Measurements from ENCODE around the gene NCK1. TPM values are rescaled to one million over a fixed set of nuclear protein-coding genes. Genes with fewer than 3 reads are reported as not detected.

Gene NCK1
- total RNA-seq, 4 donors from 2014 or later = 34.9 to 57.7 (median 50.8) TPM

DNA sequence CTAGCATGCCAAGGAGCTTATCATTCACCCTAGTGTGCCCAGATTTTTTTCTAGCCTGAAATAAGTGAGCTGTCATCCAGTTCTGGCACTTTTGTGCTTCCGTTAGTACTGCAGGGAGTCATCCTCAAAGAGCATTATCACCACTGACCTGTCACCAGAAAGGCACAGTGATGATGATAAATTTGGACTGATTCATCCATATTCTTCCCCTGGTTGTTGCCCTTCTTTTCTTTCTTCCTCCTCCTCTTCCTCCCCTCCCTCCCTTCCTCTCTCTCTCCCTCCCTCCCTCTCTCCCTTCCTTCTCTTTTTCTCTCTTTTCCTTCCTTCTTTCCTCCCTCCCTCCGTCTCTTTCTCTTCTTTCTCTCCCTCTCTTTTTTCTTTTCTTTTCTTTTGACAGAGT, 21.8 kb upstream of the NCK1 start:
- ATAC-seq (ENCODE audit: low FRiP score) = no peak
- TF ChIP-seq, protein P1, sequence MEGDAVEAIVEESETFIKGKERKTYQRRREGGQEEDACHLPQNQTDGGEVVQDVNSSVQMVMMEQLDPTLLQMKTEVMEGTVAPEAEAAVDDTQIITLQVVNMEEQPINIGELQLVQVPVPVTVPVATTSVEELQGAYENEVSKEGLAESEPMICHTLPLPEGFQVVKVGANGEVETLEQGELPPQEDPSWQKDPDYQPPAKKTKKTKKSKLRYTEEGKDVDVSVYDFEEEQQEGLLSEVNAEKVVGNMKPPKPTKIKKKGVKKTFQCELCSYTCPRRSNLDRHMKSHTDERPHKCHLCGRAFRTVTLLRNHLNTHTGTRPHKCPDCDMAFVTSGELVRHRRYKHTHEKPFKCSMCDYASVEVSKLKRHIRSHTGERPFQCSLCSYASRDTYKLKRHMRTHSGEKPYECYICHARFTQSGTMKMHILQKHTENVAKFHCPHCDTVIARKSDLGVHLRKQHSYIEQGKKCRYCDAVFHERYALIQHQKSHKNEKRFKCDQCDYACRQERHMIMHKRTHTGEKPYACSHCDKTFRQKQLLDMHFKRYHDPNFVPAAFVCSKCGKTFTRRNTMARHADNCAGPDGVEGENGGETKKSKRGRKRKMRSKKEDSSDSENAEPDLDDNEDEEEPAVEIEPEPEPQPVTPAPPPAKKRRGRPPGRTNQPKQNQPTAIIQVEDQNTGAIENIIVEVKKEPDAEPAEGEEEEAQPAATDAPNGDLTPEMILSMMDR (IDR thresholded peaks at IDR 0.05) = no peak

DNA sequence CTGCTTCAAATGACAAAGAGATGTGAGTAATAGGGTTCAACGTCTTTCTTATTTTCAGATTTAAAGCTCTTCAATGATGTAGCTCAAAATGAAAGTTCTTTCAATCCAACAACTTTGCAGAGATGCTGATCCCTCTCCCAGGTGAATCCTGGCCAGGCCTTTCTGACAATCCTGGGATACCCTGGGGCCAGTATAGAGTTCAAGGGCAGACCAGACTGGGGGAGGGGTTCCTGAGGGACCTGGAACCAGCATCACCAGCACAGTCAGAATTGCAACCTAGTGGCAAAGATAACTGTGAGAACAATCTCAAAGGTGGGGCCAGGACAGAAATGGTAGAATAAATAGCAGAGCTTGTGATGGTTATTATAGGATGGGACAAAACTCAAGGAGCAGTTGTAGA, 19.7 kb upstream of the NCK1 start:
- DNase-seq (ENCODE audit: low spot score) = no peak
- TF ChIP-seq, protein P1 (IDR thresholded peaks at IDR 0.05) = no peak
- ATAC-seq (ENCODE audit: low FRiP score) = no peak

More for the DNA sequence above, 21.8 kb upstream of the NCK1 start:
- no peak for DNase-seq (ENCODE audit: low spot score)

DNA sequence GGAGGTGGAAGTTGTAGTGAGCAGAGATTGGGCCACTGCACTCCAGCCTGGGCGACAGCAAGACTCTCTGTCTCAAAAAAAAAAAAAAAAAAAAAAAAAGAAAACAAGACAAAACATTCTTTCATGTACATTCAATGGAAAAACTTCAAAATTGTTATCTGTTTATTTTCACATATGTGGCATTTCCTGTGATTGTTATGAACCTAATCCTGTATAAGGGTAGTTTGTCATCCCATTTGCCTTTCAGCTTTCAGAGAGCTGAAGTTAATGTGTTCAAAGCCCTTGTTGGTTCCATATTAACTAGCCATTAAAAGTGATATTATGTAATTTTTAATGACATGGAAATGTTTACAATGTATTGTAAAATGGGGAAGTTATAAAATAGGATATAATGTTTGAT, 17.3 kb upstream of the NCK1 start:
- ATAC-seq (ENCODE audit: low FRiP score) = no peak
- TF ChIP-seq, protein P1 (IDR thresholded peaks at IDR 0.05) = no peak
- no peak for DNase-seq (ENCODE audit: low spot score)

DNA sequence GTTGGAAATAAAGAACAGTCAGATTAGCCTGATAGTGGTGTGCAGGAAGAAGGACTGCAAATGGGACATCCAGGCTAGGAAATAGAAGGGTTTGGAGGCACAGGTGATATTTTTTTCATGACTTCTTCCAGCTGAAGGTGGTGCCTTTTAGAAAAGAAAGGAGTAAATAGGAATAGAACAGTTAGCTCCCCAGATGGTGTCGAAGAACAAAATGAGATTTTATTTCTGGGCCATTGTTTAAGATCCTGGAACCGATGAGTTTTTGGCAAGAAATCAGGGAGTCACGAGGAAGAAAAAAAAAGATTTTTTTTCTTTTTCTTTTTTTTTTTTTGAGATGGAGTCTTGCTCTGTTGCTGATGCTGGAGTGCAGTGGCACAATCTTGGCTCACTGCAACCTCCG, 9.8 kb upstream of the NCK1 start:
- TF ChIP-seq, protein P1 (IDR thresholded peaks at IDR 0.05) = no peak
- no peak for ATAC-seq (ENCODE audit: low FRiP score)

DNA sequence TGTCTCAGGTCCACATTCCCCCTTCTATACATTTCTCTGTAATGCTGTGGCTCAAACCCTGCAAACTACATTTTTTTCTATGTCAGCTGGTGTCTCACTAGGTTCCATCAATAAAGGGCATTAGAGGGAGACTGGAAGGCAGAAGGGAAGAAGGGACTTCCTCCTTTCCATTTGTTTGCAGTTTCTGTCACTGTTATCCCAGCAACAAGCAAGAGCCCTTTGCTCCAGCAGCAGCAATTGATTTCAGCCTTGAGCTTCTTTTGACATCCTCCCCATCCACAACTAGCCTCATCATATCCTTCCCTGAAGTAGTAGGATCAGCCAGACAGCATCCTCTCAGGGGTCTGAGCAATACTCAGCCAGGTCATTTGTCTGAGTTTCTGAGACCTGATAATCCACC, 5.3 kb upstream of the NCK1 start:
- no peak for ATAC-seq (ENCODE audit: low FRiP score)

More for the DNA sequence above, 9.8 kb upstream of the NCK1 start:
- no peak for DNase-seq (ENCODE audit: low spot score)

DNA sequence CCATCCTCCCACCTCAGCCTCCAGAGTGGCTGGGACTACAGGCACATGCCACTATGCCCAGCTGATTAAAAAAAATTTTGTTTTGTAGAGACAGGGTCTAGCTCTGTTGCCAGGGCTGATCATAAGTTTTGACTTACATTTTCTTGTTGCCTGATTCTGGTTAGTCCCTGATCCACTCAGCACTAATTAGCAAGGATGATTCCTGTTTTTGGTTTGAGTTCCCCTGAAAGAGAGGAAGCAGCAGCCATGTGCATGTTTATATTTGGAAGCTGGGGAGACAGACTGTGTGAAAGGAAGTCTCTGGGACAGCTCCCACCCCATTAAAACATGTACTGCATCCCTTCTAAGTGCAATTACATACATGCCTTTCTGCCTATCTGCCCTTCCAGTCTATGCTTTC, 3.6 kb upstream of the NCK1 start:
- TF ChIP-seq, protein P1 (IDR thresholded peaks at IDR 0.05) = no peak
- no peak for ATAC-seq (ENCODE audit: low FRiP score)
- no peak for DNase-seq (ENCODE audit: low spot score)

More for the DNA sequence above, 5.3 kb upstream of the NCK1 start:
- TF ChIP-seq, protein P1 (IDR thresholded peaks at IDR 0.05) = no peak
- DNase-seq (ENCODE audit: low spot score) = no peak

DNA sequence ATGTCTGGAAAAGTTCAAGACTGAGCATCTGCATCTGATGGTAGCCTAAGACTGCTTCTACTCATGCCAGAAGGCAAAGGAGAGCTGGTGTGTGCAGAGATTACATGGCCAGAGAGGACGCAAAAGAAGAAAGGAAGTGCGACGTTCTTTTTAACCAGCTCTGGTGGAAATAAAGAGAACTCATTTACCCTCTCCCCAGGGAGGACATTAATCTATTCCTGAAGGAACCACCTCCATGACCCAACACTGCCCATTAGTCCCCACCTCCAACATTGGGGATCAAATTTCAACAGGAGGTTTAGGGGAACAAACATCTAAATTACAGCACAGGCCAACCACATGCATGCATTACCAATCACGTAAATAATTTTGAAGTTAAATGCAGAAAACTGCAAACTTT, 1.5 kb upstream of the NCK1 start:
- TF ChIP-seq, protein P1 (IDR thresholded peaks at IDR 0.05) = no peak
- DNase-seq (ENCODE audit: low spot score) = no peak
- ATAC-seq (ENCODE audit: low FRiP score) = no peak

All from omental fat pad (tissue), 4 donors.